OCI-LY7 (cell line): ENCODE measurements around the gene SDCCAG8. TPM values are rescaled to one million over a fixed set of nuclear protein-coding genes. Genes with fewer than 3 reads are reported as not detected.

Experiments used
- BruUV-seq: library from RNA; stranded (reverse); fragments of 400-500 nt; replicated peaks from 2 replicates; lab custom pipeline; 2021; lab: Mats Ljungman, UMichigan
- CTCF ChIA-PET: fragments of 300-600 bp; sonication (Branson Sonifier 250); formaldehyde crosslinking; loops from one replicate; lab custom pipeline; 2022; ENCODE audit warnings: antibody characterized with exemption; ENCODE audit not compliant: unreplicated experiment; lab: Charles Lee
- POLR2A ChIA-PET: fragments of 300-600 bp; sonication (Branson Sonifier 250); formaldehyde crosslinking; loops from one replicate; lab custom pipeline; 2022; ENCODE audit warnings: antibody characterized with exemption; lab: Charles Lee
- DNase-seq: peaks from one replicate; pipeline ENCODE4 v3.0.0-alpha.2; 2015; ENCODE audit warnings: low spot score
- H2AFZ ChIP-seq: fragments of 200-600 bp; sonication (generic), shearing (Covaris generic); 2 replicates; pipeline ENCODE4 v1.6.1; 2014; ENCODE audit warnings: mild to moderate bottlenecking, antibody characterized with exemption, low read length, moderate library complexity
- H3K27ac ChIP-seq: fragments of 200-600 bp; sonication (generic); 2 replicates; pipeline ENCODE4 v1.5.1; 2014; ENCODE audit warnings: mixed run types, low read depth, mild to moderate bottlenecking, moderate library complexity, low read length, inconsistent platforms; ENCODE audit not compliant: poor library complexity, severe bottlenecking
- H3K36me3 ChIP-seq: fragments of 200-600 bp; sonication (generic); 2 replicates; pipeline ENCODE4 v1.6.1; 2014; ENCODE audit warnings: mild to moderate bottlenecking, antibody characterized with exemption, low read length, moderate library complexity, mixed read lengths; ENCODE audit not compliant: insufficient read depth
- H3K4me1 ChIP-seq: fragments of 200-600 bp; sonication (generic); 2 replicates; pipeline ENCODE4 v1.5.1; 2014; ENCODE audit warnings: mild to moderate bottlenecking, low read length; ENCODE audit not compliant: insufficient read depth, poor library complexity, severe bottlenecking
- H3K4me2 ChIP-seq: fragments of 200-600 bp; sonication (generic); 2 replicates; pipeline ENCODE4 v1.6.1; 2014; ENCODE audit warnings: mild to moderate bottlenecking, low read length
- H3K4me3 ChIP-seq: fragments of 200-600 bp; sonication (generic); 2 replicates; pipeline ENCODE4 v1.5.1; 2014; ENCODE audit warnings: mild to moderate bottlenecking, low read depth, low read length; ENCODE audit not compliant: poor library complexity, severe bottlenecking
- H3K79me2 ChIP-seq: fragments of 200-600 bp; sonication (generic); 2 replicates; pipeline ENCODE4 v1.6.1; 2016; ENCODE audit warnings: low read depth, mild to moderate bottlenecking, low read length, moderate library complexity, mixed read lengths; ENCODE audit not compliant: insufficient read depth
- H3K9me2 ChIP-seq: fragments of 200-600 bp; sonication (generic); 2 replicates; pipeline ENCODE4 v1.6.1; 2016; ENCODE audit warnings: mild to moderate bottlenecking, low read length, mixed read lengths; ENCODE audit not compliant: insufficient read depth
- H3K9me3 ChIP-seq: fragments of 200-600 bp; sonication (generic); 2 replicates; pipeline ENCODE4 v1.6.1; 2014; ENCODE audit warnings: mild to moderate bottlenecking, mixed run types, low read length, mixed read lengths
- H4K20me1 ChIP-seq: fragments of 200-600 bp; sonication (generic); 2 replicates; pipeline ENCODE4 v1.6.1; 2014; ENCODE audit warnings: mild to moderate bottlenecking, antibody characterized with exemption, low read length, moderate library complexity, mixed read lengths; ENCODE audit not compliant: insufficient read depth
- CTCF ChIP-seq: fragments of 200-600 bp; sonication (generic); conservative IDR thresholded peaks from 2 replicates; pipeline ENCODE4 v1.5.1; 2014; ENCODE audit warnings: mild to moderate bottlenecking, antibody characterized with exemption, low read length, moderate library complexity, mixed read lengths
- EZH2phosphoT487 ChIP-seq: fragments of 200-600 bp; sonication (generic); IDR thresholded peaks from 2 replicates; pipeline ENCODE4 v1.6.1; 2018; ENCODE audit warnings: low read depth, borderline replicate concordance, mild to moderate bottlenecking, mixed run types, antibody characterized with exemption, low read length, moderate library complexity, mixed read lengths
- intact Hi-C: fragments of 100-400 bp; cut with micrococcal nuclease; formaldehyde crosslinking; loops from one replicate; pipeline ENCODE4 v1.10.0; 2022; ENCODE audit not compliant: unreplicated experiment
- total RNA-seq, 2 experiments: library from RNA; depleted of rRNA in 1 of 2; stranded (reverse); fragments of >200 nt in 1 of 2; shearing (Covaris generic) in 1 of 2; gene quantifications; 2 replicates each; pipeline ENCODE4 v1.2.3, GENCODE V29; 2014 to 2022

The SDCCAG8 gene
- total RNA-seq, 2 experiments from 2014 or later, result 18.1 to 28.7 TPM

- H4K20me1 ChIP-seq, result peaks cover 25% of the 10 kb centered on the region
- H3K36me3 ChIP-seq, result no peaks in the 10 kb centered on the region
- H3K9me3 ChIP-seq, result no peaks in the 10 kb centered on the region
- H3K79me2 ChIP-seq, result peaks cover 75% of the 10 kb centered on the region
- no TSS peak for BruUV-seq
- intact Hi-C loops, result no loop called here
- H3K4me3 ChIP-seq, result peak overlapping the region; percentile 93
- no peak overlapping the region; the same call in 1 of the 2 replicates for H2AFZ ChIP-seq
- POLR2A ChIA-PET, result interaction anchor here (0.6 to 5.3 kb wide), 6 partner anchors 11 to 95 kb away, joined by 3 to 37 read pairs (median 3); no protein-coding TSS in a partner anchor
- CTCF ChIA-PET, result interaction anchor here (0.5 to 0.6 kb wide), 2 partner anchors 40 to 1723 kb away, joined by 3 to 8 read pairs; no protein-coding TSS in a partner anchor
- TF ChIP-seq EZH2phosphoT487 (no peak), CTCF (no peak)
- no peaks in the 10 kb centered on the region for H3K9me2 ChIP-seq
- peak; percentile 66 for DNase-seq
- peak overlapping the region; percentile 85 for H3K27ac ChIP-seq
- H3K4me2 ChIP-seq, result peak overlapping the region; percentile 93
- peaks cover 37% of the 10 kb centered on the region for H3K4me1 ChIP-seq
Measured at GRCh38 chr1:243254233-243254926, 1.5 kb upstream of the SDCCAG8 start.

- no peak for TF ChIP-seq CTCF
- no peak for TF ChIP-seq EZH2phosphoT487
- DNase-seq, result peak; percentile 96
- Histone ChIP-seq H3K36me3 (no peaks in the 10 kb centered on the region), H3K27ac (peak within 1 kb of the TSS; percentile 85), H3K4me3 (peak within 1 kb of the TSS; percentile 93), H3K4me2 (peak within 1 kb of the TSS; percentile 93), H3K9me2 (no peaks in the 10 kb centered on the region), H3K79me2 (peaks cover 68% of the 10 kb centered on the region), H2AFZ (peak within 1 kb of the TSS; percentile 76; the same call in 1 of the 2 replicates), H4K20me1 (peaks cover 25% of the 10 kb centered on the region), H3K4me1 (peaks cover 37% of the 10 kb centered on the region), H3K9me3 (no peaks in the 10 kb centered on the region)
- BruUV-seq, result no TSS peak
- intact Hi-C loops, result no loop called here
- POLR2A ChIA-PET, result interaction anchor here (0.6 to 5.3 kb wide), 16 partner anchors 8 to 438 kb away, joined by 3 to 37 read pairs (median 4); no protein-coding TSS in a partner anchor
- CTCF ChIA-PET, result interaction anchor here (1.2 kb wide), 1 partner anchor 23 kb away, joined by 6 read pairs; no protein-coding TSS in a partner anchor
Measured at GRCh38 chr1:243254927-243255790, 682 bp upstream of the SDCCAG8 start, which contains the start of gene CEP170. Gene CEP170, minus strand, starts transcription at chr1:243255281. Its CDS starts 30,001 bp downstream, at chr1:243225280.
